ENCODE results near the gene AREG.

DNA sequence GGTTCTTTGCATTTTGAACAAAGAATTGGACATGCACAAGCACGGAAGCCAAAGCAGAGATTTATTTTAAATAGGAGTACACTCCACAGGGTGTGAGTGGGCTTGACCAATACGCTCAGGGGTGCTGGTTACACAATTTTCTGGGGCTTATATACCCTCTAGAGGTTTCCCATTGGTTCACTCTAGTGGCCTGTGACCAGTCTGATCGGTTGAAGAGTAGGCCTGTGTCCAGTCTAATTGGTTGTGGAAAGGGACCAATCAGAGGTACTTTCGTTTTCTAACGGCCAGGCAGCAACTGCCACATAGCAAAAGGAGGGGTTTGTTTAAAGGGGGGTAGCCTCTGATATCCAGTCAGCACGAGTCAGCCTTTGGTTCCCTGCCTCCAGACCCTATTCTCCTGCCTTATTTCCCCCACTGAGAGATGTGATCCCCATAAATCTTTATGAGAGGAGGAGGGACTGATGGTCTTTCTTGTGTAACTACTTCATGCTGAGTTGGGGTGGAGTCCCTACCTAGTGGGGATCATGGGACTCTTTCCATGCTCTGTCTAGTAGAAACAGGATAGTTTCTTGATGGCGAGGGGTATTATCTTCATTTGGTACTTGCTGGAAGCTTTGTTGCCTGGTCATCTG, 11.3 kb upstream of the AREG start:
- TF ChIP-seq BHLHE40 (IDR thresholded peaks at IDR 0.05; ENCODE audit: low read depth, low read length) (no peak), CEBPB (IDR thresholded peaks at IDR 0.05; ENCODE audit: low read depth, low read length) (no peak), RAD21 (IDR thresholded peaks at IDR 0.05; ENCODE audit: low read length) (no peak), POLR2A (IDR thresholded peaks at IDR 0.05; ENCODE audit: low read depth, low read length) (no peak), RFX5 (IDR thresholded peaks at IDR 0.05; ENCODE audit: low read depth, low read length) (no peak), SMC3 (IDR thresholded peaks at IDR 0.05; ENCODE audit: low read depth, low read length) (no peak), MXI1 (IDR thresholded peaks at IDR 0.05; ENCODE audit: borderline replicate concordance, low read depth, low read length) (no peak), FOS (IDR thresholded peaks at IDR 0.05; ENCODE audit: low read depth, low read length) (no peak), CHD1 (IDR thresholded peaks at IDR 0.05; ENCODE audit: low read depth, low read length) (no peak), NFE2L2 (IDR thresholded peaks at IDR 0.05; ENCODE audit: low read depth, low read length) (no peak), MAZ (IDR thresholded peaks at IDR 0.05; ENCODE audit: borderline replicate concordance, low read depth, low read length) (no peak)
- TF ChIP-seq, protein P1, sequence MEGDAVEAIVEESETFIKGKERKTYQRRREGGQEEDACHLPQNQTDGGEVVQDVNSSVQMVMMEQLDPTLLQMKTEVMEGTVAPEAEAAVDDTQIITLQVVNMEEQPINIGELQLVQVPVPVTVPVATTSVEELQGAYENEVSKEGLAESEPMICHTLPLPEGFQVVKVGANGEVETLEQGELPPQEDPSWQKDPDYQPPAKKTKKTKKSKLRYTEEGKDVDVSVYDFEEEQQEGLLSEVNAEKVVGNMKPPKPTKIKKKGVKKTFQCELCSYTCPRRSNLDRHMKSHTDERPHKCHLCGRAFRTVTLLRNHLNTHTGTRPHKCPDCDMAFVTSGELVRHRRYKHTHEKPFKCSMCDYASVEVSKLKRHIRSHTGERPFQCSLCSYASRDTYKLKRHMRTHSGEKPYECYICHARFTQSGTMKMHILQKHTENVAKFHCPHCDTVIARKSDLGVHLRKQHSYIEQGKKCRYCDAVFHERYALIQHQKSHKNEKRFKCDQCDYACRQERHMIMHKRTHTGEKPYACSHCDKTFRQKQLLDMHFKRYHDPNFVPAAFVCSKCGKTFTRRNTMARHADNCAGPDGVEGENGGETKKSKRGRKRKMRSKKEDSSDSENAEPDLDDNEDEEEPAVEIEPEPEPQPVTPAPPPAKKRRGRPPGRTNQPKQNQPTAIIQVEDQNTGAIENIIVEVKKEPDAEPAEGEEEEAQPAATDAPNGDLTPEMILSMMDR (conservative IDR thresholded peaks at IDR 0.05; ENCODE audit: low read depth, low read length) = no peak
- TF ChIP-seq, protein P2, sequence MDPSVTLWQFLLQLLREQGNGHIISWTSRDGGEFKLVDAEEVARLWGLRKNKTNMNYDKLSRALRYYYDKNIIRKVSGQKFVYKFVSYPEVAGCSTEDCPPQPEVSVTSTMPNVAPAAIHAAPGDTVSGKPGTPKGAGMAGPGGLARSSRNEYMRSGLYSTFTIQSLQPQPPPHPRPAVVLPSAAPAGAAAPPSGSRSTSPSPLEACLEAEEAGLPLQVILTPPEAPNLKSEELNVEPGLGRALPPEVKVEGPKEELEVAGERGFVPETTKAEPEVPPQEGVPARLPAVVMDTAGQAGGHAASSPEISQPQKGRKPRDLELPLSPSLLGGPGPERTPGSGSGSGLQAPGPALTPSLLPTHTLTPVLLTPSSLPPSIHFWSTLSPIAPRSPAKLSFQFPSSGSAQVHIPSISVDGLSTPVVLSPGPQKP (IDR thresholded peaks at IDR 0.05; ENCODE audit: borderline replicate concordance, low read depth, low read length) = no peak
- TF ChIP-seq, protein P3, sequence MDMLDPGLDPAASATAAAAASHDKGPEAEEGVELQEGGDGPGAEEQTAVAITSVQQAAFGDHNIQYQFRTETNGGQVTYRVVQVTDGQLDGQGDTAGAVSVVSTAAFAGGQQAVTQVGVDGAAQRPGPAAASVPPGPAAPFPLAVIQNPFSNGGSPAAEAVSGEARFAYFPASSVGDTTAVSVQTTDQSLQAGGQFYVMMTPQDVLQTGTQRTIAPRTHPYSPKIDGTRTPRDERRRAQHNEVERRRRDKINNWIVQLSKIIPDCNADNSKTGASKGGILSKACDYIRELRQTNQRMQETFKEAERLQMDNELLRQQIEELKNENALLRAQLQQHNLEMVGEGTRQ (IDR thresholded peaks at IDR 0.05; ENCODE audit: low read depth, low read length) = no peak

All from IMR-90 (cell line).